OCI-LY3 (cell line): ENCODE data around the gene AASDHPPT.

Experiments
- H2AFZ ChIP-seq: fragments of 200-600, 300-600 bp; shearing (Covaris generic); 2 replicates; pipeline ENCODE4 v1.6.0; 2014; ENCODE audit warnings: antibody characterized with exemption, low read depth, low read length
- H3K27ac ChIP-seq: fragments of 200-600, 300-600 bp; sonication (generic); 2 replicates; pipeline ENCODE4 v1.5.1; 2014; ENCODE audit warnings: mild to moderate bottlenecking, low read length, moderate library complexity, mixed read lengths
- H3K27me3 ChIP-seq: fragments of 200-600, 300-600 bp; sonication (generic); 2 replicates; pipeline ENCODE4 v1.6.1; 2014; ENCODE audit warnings: low read depth, low read length, mixed read lengths
- H3K36me3 ChIP-seq: fragments of 200-600, 300-600 bp; sonication (generic); replicated peaks from 2 replicates; pipeline ENCODE3; 2014; ENCODE audit warnings: low read depth, low read length, mixed read lengths
- H3K4me1 ChIP-seq: fragments of 300-600, 200-600 bp; sonication (generic); 2 replicates; pipeline ENCODE4 v1.6.1; 2014; ENCODE audit warnings: low read length, mixed read lengths
- H3K4me2 ChIP-seq: fragments of 200-600, 300-600 bp; sonication (generic); 2 replicates; pipeline ENCODE4 v1.6.1; 2014; ENCODE audit warnings: low read length, mixed read lengths
- H3K4me3 ChIP-seq: fragments of 300-600, 200-600 bp; sonication (generic); 2 replicates; pipeline ENCODE4 v1.5.1; 2014; ENCODE audit warnings: antibody characterized with exemption, mild to moderate bottlenecking, low read length, moderate library complexity
- H3K79me2 ChIP-seq: fragments of 300-600, 200-600 bp; shearing (Covaris generic); 2 replicates; pipeline ENCODE4 v1.6.1; 2014; ENCODE audit warnings: mild to moderate bottlenecking, low read length, mixed read lengths
- H3K9ac ChIP-seq: fragments of 300-600, 200-600 bp; shearing (Covaris generic); 2 replicates; pipeline ENCODE4 v1.6.0; 2014; ENCODE audit warnings: mild to moderate bottlenecking, low read length, moderate library complexity
- H3K9me3 ChIP-seq: fragments of 200-600, 300-600 bp; shearing (Covaris generic); 2 replicates; pipeline ENCODE4 v1.6.1; 2014; ENCODE audit warnings: low read length, mixed read lengths; ENCODE audit not compliant: insufficient read depth
- H4K20me1 ChIP-seq: fragments of 200-600, 300-600 bp; sonication (generic); 2 replicates; pipeline ENCODE4 v1.6.1; 2016; ENCODE audit warnings: low read length, mixed read lengths; ENCODE audit not compliant: insufficient read depth
- CTCF ChIP-seq: fragments of 200-600, 300-600 bp; sonication (generic); IDR thresholded peaks from 2 replicates; pipeline ENCODE4 v1.5.1; 2014; ENCODE audit warnings: antibody characterized with exemption, low read length, low read depth
- EZH2phosphoT487 ChIP-seq: fragments of 200-600 bp; shearing (Covaris generic); IDR thresholded peaks from 2 replicates; pipeline ENCODE4 v1.6.1; 2018; ENCODE audit warnings: antibody characterized with exemption, mixed run types, low read depth

AASDHPPT gene

DNA sequence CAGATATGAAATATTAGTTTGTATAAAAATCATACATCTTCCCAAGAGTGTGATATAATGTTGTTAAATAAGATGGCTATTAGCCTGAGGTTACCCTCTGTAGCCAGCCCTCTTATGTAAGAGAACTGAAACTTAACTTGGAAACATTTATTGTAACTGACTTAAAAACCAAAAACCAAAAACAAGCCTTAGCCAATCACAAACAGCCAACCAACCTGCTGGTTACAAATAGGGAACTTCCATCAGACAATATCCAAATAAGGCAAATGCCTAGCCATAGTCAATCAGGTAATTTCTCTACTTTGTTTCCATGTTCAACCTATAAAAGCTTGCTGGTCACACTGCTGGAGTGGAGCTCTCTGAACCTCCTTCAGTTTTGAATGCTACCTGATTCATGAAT, 14.5 kb upstream of the AASDHPPT start:
- H2AFZ ChIP-seq: no peak overlapping the region
- H3K36me3 ChIP-seq: no peaks in the 10 kb centered on the region
- no peaks in the 10 kb centered on the region for H3K27me3 ChIP-seq
- H4K20me1 ChIP-seq: no peaks in the 10 kb centered on the region
- TF ChIP-seq EZH2phosphoT487: no peak
- TF ChIP-seq CTCF: no peak
- no peaks in the 10 kb centered on the region for H3K9me3 ChIP-seq
- no peak overlapping the region for H3K4me3 ChIP-seq
- peaks cover 7% of the 10 kb centered on the region for H3K4me1 ChIP-seq
- no peak overlapping the region for H3K27ac ChIP-seq
- H3K9ac ChIP-seq: no peak overlapping the region
- no peak overlapping the region for H3K4me2 ChIP-seq
- H3K79me2 ChIP-seq: no peaks in the 10 kb centered on the region

DNA sequence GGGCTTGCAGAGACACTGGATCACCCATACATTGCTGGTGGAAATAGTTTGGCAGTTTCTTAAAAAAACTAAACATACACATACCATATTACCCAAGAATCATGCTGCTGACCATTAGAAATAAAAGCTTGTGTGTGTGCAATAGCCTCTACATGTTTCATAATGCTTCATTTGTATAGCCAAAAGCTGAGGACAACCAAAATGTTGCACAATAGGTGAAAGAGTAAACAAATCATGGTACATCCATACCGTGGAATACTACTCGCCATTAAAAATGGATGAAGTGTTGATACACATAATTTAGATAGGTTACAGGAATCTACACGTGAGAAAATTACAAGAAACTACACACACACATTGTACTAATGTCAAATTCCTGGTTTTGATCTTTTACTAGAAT, 6.9 kb upstream of the AASDHPPT start:
- H3K4me3 ChIP-seq: no peak overlapping the region
- no peak overlapping the region for H3K4me2 ChIP-seq
- no peaks in the 10 kb centered on the region for H3K79me2 ChIP-seq
- no peak overlapping the region for H3K9ac ChIP-seq
- H2AFZ ChIP-seq: no peak overlapping the region
- H3K27ac ChIP-seq: no peak overlapping the region
- no peaks in the 10 kb centered on the region for H3K9me3 ChIP-seq
- no peaks in the 10 kb centered on the region for H3K27me3 ChIP-seq
- TF ChIP-seq CTCF (no peak), EZH2phosphoT487 (no peak)
- H3K4me1 ChIP-seq: no peaks in the 10 kb centered on the region
- no peaks in the 10 kb centered on the region for H4K20me1 ChIP-seq
- no peaks in the 10 kb centered on the region for H3K36me3 ChIP-seq

GRCh38 chr11:106072804-106073203, 4.7 kb upstream of the AASDHPPT start:
- TF ChIP-seq CTCF (no peak), EZH2phosphoT487 (no peak)
- Histone ChIP-seq H2AFZ (no peak overlapping the region), H3K9ac (no peak overlapping the region), H3K27ac (no peak overlapping the region), H3K27me3 (no peaks in the 10 kb centered on the region), H4K20me1 (no peaks in the 10 kb centered on the region), H3K4me3 (no peak overlapping the region), H3K9me3 (no peaks in the 10 kb centered on the region), H3K79me2 (peaks cover 3% of the 10 kb centered on the region), H3K4me2 (no peak overlapping the region), H3K4me1 (no peaks in the 10 kb centered on the region), H3K36me3 (no peaks in the 10 kb centered on the region)

- Histone ChIP-seq H3K4me2 (peak overlapping the region; percentile 87), H3K27ac (peak overlapping the region; percentile 45), H3K4me3 (peak overlapping the region; percentile 99), H3K9ac (peak overlapping the region; percentile 84), H3K4me1 (peaks cover 7% of the 10 kb centered on the region), H3K36me3 (peaks cover 12% of the 10 kb centered on the region), H3K9me3 (no peaks in the 10 kb centered on the region), H3K27me3 (no peaks in the 10 kb centered on the region), H2AFZ (peak overlapping the region; percentile 84), H3K79me2 (peaks cover 37% of the 10 kb centered on the region), H4K20me1 (no peaks in the 10 kb centered on the region)
- TF ChIP-seq CTCF (no peak), EZH2phosphoT487 (no peak)
Observed at GRCh38 chr11:106076171-106076918, 1.1 kb upstream of the AASDHPPT start.
